Purkinje cell (primary cell): ENCODE data around the gene ZC3H7B. TPM values are rescaled to one million over a fixed set of nuclear protein-coding genes. Genes with fewer than 3 reads are reported as not detected.

Experiments used
- polyA plus RNA-seq: library from polyadenylated mRNA; unstranded; fragments of >200 nt; fragmentation: Nextera tagmentation; gene quantifications from 2 replicates; pipeline ENCODE4 v1.2.1, GENCODE V29; 2014

ZC3H7B gene
- 0.20 and 0.35 TPM in 2 replicates for polyA plus RNA-seq

GRCh38 chr22:41301085-41302020 lies at the start of gene ZC3H7B:
ZC3H7B (plus strand) TSS chr22:41301525; CDS start chr22:41320661, 19,136 bp downstream.

GRCh38 chr22:41285820-41286638 lies 15.3 kb upstream of the ZC3H7B start, which contains the start of gene RANGAP1:
RANGAP1 (minus strand) TSS chr22:41286187; CDS start chr22:41281044, 5,143 bp downstream.

GRCh38 chr22:41381329-41382097 lies 80.2 kb downstream of the ZC3H7B start, which contains the start of gene TEF:
TEF (plus strand) TSS chr22:41381942; CDS start chr22:41382045, 103 bp downstream.

Other genes starting within 250 kb of the ZC3H7B start
- 9.7 and 13.3 TPM in 2 replicates for gene EP300, start 208.9 kb upstream of the ZC3H7B start, polyA plus RNA-seq
- gene L3MBTL2, start 96.2 kb upstream of the ZC3H7B start, polyA plus RNA-seq, result 5.7 and 6.4 TPM in 2 replicates
- 0.28 and 0.65 TPM in 2 replicates for gene CHADL, start 60.6 kb upstream of the ZC3H7B start, polyA plus RNA-seq
- 2.4 and 8.7 TPM in 2 replicates for gene RANGAP1, start 15.3 kb upstream of the ZC3H7B start, polyA plus RNA-seq
- gene TEF, start 80.4 kb downstream of the ZC3H7B start, polyA plus RNA-seq, result 1.9 and 3.8 TPM in 2 replicates
- gene TOB2, start 145.3 kb downstream of the ZC3H7B start, polyA plus RNA-seq, result 2.6 and 3.0 TPM in 2 replicates
- 1.5 and 9.5 TPM in 2 replicates for gene PHF5A, start 167.2 kb downstream of the ZC3H7B start, polyA plus RNA-seq
- gene ACO2, start 167.6 kb downstream of the ZC3H7B start, polyA plus RNA-seq, result 26.3 and 29.0 TPM in 2 replicates
- gene POLR3H, start 242.9 kb downstream of the ZC3H7B start, polyA plus RNA-seq, result 16.1 and 19.1 TPM in 2 replicates